ENCODE measurements around the gene SEC24C. TPM values are rescaled to one million over a fixed set of nuclear protein-coding genes. Genes with fewer than 3 reads are reported as not detected.
"Not testable (repeated sequence)": the region's sequence is repeated elsewhere in the genome, so short reads cannot be mapped to it uniquely, and the experiment has no call there.

SEC24C gene, protein sequence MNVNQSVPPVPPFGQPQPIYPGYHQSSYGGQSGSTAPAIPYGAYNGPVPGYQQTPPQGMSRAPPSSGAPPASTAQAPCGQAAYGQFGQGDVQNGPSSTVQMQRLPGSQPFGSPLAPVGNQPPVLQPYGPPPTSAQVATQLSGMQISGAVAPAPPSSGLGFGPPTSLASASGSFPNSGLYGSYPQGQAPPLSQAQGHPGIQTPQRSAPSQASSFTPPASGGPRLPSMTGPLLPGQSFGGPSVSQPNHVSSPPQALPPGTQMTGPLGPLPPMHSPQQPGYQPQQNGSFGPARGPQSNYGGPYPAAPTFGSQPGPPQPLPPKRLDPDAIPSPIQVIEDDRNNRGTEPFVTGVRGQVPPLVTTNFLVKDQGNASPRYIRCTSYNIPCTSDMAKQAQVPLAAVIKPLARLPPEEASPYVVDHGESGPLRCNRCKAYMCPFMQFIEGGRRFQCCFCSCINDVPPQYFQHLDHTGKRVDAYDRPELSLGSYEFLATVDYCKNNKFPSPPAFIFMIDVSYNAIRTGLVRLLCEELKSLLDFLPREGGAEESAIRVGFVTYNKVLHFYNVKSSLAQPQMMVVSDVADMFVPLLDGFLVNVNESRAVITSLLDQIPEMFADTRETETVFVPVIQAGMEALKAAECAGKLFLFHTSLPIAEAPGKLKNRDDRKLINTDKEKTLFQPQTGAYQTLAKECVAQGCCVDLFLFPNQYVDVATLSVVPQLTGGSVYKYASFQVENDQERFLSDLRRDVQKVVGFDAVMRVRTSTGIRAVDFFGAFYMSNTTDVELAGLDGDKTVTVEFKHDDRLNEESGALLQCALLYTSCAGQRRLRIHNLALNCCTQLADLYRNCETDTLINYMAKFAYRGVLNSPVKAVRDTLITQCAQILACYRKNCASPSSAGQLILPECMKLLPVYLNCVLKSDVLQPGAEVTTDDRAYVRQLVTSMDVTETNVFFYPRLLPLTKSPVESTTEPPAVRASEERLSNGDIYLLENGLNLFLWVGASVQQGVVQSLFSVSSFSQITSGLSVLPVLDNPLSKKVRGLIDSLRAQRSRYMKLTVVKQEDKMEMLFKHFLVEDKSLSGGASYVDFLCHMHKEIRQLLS
- 10 to 100 TPM; 42.0 to 61.2 (median 43.3) TPM for total RNA-seq

DNA sequence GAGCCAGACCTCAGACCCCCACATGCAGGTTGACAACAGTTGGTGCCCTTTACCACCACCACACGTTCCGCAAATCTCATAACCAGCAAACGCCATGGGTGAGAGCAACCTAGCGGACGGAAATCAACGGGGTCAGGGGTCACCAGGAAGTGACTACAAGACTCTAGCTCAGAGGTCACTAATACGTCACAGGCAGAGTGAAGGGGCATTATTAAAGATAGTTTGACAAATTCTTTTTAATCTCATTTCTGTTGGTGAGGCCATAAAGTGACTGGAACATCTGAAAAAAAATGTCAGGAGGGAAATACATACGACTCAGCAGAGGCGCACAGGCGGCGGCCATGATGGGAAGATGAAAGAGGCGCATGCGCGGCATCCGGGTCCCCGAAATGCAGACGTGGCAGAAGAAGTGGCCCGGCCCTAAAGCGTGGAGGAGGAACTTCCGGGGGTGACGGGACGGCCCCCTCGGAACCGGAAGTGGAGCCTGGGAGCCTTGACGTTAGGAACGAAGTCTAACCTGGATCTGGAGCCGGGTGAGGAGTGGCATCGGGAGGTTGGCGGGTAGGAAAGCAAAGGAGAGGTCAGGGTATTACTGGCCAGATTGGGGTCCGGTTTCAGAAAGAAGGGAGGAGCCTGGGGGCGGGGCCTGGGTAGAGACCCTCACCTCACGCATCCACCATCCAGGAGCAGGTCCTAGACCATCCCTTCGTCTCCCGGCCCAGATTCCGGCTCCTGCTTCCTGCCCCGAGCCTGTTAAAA lies at the start of gene SEC24C:
Gene SEC24C, plus strand, starts transcription at position 468 of the 759 bp plus-strand sequence. CDS start 2,461 bp downstream, outside the sequence.
- Histone ChIP-seq H3K9me3 (no peaks in the 10 kb centered on the region), H3K36me3 (peaks cover 0 to 41% (median 7%) of the 10 kb centered on the region in 3 donors), H3K4me1 (peaks cover 4 to 69% (median 24%) of the 10 kb centered on the region in 4 donors), H3K27me3 (no peaks in the 10 kb centered on the region), H3K4me3 (peak within 1 kb of the TSS; percentile 74 to 86 (median 78)), H3K27ac (peak within 1 kb of the TSS; percentile 92 to 98 (median 92))
- peak; percentile 95 to 99 for TF ChIP-seq EP300 (IDR thresholded peaks at IDR 0.05)
- peak; percentile 20 to 78 for TF ChIP-seq POLR2A (IDR thresholded peaks at IDR 0.05)
- TF ChIP-seq, protein P1, sequence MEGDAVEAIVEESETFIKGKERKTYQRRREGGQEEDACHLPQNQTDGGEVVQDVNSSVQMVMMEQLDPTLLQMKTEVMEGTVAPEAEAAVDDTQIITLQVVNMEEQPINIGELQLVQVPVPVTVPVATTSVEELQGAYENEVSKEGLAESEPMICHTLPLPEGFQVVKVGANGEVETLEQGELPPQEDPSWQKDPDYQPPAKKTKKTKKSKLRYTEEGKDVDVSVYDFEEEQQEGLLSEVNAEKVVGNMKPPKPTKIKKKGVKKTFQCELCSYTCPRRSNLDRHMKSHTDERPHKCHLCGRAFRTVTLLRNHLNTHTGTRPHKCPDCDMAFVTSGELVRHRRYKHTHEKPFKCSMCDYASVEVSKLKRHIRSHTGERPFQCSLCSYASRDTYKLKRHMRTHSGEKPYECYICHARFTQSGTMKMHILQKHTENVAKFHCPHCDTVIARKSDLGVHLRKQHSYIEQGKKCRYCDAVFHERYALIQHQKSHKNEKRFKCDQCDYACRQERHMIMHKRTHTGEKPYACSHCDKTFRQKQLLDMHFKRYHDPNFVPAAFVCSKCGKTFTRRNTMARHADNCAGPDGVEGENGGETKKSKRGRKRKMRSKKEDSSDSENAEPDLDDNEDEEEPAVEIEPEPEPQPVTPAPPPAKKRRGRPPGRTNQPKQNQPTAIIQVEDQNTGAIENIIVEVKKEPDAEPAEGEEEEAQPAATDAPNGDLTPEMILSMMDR (IDR thresholded peaks at IDR 0.05), result peak in 2 of 5 experiments; percentile 19 to 28
- 0 to 1% methylated on average over 36 of the region's 36 CpGs for WGBS, 2 donors
- peak; percentile 93 to 95 for DNase-seq (ENCODE audit: low spot score in 2 of 2)

DNA sequence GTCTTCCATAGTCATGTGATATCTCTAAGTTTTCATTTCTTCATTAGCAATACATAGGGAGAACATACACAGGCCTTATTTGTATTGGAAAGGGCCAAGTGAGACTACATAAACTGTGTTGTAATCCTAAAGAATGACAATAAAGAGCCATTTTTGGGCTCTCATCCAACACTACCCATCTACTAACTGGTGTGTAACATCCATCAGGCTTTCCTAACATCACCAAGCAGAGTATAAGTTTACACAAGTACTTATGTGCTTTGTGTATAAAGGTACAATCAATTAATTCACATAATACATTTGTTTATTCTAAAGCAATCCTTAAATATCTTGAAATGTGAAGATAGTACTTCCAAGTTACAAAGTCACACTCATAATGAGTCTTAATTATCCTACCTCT lies 48.9 kb upstream of the SEC24C start:
- peaks cover 0 to 17% (median 0%) of the 10 kb centered on the region in 3 donors for H3K36me3 ChIP-seq
- H3K27ac ChIP-seq; H3K9me3 ChIP-seq; H3K4me1 ChIP-seq; H3K4me3 ChIP-seq; H3K27me3 ChIP-seq; DNase-seq (ENCODE audit: low spot score in 2 of 2): not testable (repeated sequence)

DNA sequence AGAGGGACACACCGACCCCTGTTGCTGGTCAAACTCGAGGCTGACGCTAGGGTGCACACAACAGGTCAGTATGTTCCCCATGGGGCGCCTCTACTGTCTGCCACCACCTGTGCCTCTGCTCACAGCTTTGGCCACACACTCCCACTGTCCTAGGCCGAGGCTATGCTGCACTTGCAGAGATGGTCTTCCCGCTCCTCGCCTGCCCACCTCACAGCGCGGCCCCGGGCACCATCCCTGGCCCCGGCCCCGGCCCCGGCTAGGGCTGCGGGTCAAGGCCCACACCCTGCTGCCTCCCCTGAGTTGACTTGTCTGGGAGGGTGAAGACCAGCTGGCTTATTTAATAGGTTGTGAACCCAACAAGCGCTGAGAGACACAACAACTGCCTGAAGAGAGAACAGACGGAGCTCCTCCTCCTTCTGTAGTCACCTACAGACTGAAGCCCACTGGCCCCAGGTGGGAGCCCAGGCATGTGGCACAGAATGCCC lies 46.5 kb upstream of the SEC24C start, which contains the start of gene AGAP5:
Gene AGAP5, minus strand, starts transcription at position 435 of the 485 bp plus-strand sequence. Its CDS starts 354 bp downstream, at position 81.
- DNase-seq (ENCODE audit: low spot score in 2 of 2); H3K27me3 ChIP-seq; H3K4me1 ChIP-seq; H3K4me3 ChIP-seq; H3K9me3 ChIP-seq; H3K27ac ChIP-seq: not testable (repeated sequence)
- H3K36me3 ChIP-seq, result peaks cover 0 to 21% (median 0%) of the 10 kb centered on the region in 3 donors
- 84 to 96% methylated on average over 11 to 14 of the region's 16 CpGs for WGBS, 2 donors

DNA sequence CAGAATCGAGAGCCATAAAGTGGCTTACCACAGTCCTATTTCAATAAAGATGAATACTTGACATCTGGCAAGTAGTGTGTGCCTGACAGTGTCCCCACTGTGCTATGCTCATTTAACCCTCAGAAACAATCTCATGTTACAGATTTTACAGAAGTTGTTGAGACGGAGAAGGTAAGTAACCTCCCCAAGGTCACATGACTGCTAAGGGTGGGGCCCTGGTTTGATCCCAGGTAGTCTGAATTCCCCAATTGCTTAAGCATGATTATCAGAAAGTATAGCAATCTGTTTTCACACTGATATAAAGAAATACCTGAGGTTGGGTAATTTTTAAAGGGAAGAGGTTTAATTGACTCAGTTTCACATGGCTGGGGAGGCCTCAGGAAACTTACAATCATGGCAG lies 45.4 kb upstream of the SEC24C start:
- not testable (repeated sequence) for H3K4me1 ChIP-seq; H3K27me3 ChIP-seq; DNase-seq (ENCODE audit: low spot score in 2 of 2); H3K4me3 ChIP-seq; H3K27ac ChIP-seq; H3K9me3 ChIP-seq
- peaks cover 0 to 21% (median 0%) of the 10 kb centered on the region in 3 donors for H3K36me3 ChIP-seq
- WGBS, 2 donors, result 88 to 93% methylated on average over 2 of the region's 2 CpGs

DNA sequence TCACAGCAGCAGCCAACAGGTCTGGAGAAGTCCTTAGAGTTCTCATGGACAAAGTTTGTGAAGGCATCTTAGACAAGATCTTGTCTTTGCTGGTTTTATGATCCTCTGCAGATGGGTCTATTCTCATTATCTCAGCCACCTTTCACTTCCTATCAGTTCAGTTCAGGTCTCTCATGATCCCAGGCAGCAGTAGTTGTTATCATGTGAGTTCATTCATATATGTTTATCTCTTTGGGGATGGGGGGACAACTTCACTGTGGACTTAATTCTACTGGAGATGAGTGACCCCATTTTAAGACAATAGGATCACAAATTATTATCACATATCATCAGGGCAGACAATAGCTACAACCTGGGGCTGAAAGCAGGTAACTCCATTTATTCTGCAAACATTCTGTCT lies 40.2 kb upstream of the SEC24C start:
- not testable (repeated sequence) for H3K4me3 ChIP-seq; H3K4me1 ChIP-seq; DNase-seq (ENCODE audit: low spot score in 2 of 2); H3K27me3 ChIP-seq; H3K27ac ChIP-seq; H3K9me3 ChIP-seq
- H3K36me3 ChIP-seq, result peaks cover 0 to 11% (median 0%) of the 10 kb centered on the region in 3 donors

DNA sequence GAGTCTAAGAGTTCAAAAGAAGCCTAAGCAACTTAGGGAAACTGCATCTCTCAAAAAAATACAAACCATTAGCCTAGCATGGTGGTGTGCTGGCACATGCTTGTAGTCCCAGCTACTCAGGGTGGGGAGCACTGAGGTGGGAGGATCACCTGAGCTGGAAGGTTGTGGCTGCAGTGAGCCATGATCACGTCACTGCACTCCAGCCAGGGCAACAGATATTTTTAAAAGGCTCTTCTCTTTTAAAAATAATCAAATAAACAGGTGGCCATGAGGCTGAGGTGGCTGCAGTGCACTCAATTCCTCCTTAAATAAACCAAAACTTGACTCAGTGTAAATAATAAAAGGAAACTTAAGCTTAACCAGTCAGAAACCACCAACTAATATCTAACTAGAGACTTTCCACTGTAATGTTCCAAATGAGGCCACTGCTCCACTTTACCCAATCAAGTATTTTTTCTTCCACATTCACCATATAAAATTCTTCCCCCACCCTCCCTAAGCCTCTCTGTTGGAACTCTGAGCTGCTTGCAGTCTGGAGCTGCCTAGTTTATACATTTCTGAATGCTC lies 38.6 kb upstream of the SEC24C start:
- H3K27ac ChIP-seq; H3K27me3 ChIP-seq; H3K4me3 ChIP-seq; H3K4me1 ChIP-seq; H3K9me3 ChIP-seq; DNase-seq (ENCODE audit: low spot score in 2 of 2): not testable (repeated sequence)
- peaks cover 0 to 13% (median 0%) of the 10 kb centered on the region in 3 donors for H3K36me3 ChIP-seq
- 88 to 94% methylated on average over 1 of the region's 1 CpG for WGBS, 2 donors

DNA sequence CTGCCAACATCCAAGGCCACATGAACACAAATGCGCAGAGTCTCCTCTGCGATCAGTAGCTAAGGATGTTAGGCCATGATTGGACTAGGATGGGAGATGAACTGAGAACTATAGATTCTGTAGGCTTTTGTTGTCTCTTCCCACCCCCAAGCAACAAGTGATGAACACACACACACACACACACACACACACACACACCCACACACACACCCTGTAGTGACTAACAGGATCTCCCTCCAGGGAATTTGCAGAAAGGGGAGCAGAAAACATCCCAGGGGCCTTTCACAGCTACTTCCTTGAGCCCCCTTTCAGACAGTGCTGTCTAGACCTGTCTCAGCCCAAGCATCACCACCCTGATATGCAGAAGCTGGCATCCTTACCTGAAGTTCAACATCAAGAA lies 37.7 kb upstream of the SEC24C start:
- WGBS, 2 donors, result 89 to 100% methylated on average over 2 of the region's 2 CpGs
- not testable (repeated sequence) for H3K4me1 ChIP-seq; H3K4me3 ChIP-seq; H3K9me3 ChIP-seq; DNase-seq (ENCODE audit: low spot score in 2 of 2); H3K27me3 ChIP-seq; H3K36me3 ChIP-seq; H3K27ac ChIP-seq

DNA sequence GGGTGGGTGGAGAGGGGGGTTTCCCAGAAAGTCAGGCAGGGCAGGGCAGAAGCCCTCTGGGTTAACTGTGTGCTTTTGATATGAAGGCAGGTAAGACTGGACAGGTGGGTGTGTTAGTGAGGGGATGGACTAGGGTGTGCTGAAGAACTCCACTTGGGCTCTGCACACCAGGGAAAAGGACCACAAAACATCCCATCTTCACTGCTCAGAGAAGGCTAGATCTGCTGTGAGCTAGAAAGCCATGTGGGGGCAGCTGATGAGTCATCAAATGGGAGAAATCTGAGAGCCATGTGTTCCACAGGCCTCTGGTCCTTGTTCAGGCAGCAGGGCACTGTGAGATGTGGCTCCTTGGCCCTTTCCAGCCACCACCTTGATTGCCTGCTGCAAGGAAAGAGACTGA lies 36.5 kb upstream of the SEC24C start:
- peaks cover 0 to 16% (median 0%) of the 10 kb centered on the region in 3 donors for H3K36me3 ChIP-seq
- H3K9me3 ChIP-seq; H3K27me3 ChIP-seq; H3K4me1 ChIP-seq; H3K4me3 ChIP-seq; H3K27ac ChIP-seq; DNase-seq (ENCODE audit: low spot score in 2 of 2): not testable (repeated sequence)

DNA sequence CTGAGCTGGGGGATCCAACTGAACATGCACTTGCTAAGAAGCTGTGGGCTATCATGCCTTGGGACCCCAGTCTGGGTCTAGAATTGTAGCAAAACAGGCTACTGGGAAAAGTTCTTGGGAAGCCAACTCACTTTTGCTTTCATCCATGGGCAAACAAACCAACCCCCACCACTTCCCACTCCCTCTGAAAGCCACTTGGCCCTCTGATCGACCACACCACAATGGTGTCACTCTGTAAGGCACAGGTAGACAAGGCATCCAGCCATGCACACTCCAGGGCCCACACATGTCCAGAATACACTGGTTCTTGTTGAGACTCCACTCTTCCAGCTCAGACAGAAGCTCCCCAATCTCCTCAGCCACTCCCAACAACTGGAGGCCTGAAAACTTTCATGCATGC lies 36.0 kb upstream of the SEC24C start:
- 100% methylated on average over 1 of the region's 1 CpG for WGBS, 2 donors
- DNase-seq (ENCODE audit: low spot score in 2 of 2), result not testable (repeated sequence)

DNA sequence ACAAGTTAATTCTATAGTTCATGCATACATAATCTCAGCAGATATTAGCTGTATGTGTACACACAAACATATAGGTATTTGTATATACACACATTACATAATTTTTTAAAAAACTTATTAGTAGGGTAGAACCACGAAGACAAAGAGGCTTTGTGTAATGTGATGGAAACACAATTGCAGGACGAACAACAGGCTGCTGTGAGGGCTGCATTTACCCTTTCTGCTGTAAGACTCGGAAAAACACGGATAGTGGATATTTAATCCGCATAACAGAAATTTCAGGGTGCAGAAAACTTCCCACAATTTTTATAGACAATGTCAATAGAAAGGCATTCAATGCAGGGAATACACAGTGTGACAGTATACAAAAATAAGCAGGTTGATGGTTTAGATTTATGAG lies 32.5 kb upstream of the SEC24C start:
- H3K4me3 ChIP-seq; H3K9me3 ChIP-seq; H3K4me1 ChIP-seq; H3K27me3 ChIP-seq; DNase-seq (ENCODE audit: low spot score in 2 of 2): not testable (repeated sequence)
- 50 to 60% methylated on average over 5 of the region's 5 CpGs for WGBS, 2 donors
- H3K27ac ChIP-seq, result peak overlapping the region in 1 of 4 donors; percentile 37
- peaks cover 0 to 35% (median 0%) of the 10 kb centered on the region in 3 donors for H3K36me3 ChIP-seq

More for the DNA sequence above, 36.0 kb upstream of the SEC24C start:
- not testable (repeated sequence) for H3K9me3 ChIP-seq, H3K4me3 ChIP-seq, H3K27me3 ChIP-seq, H3K27ac ChIP-seq, H3K4me1 ChIP-seq
- H3K36me3 ChIP-seq, result peaks cover 0 to 19% (median 0%) of the 10 kb centered on the region in 3 donors

Data from tibial nerve (tissue), 4 donors.